Measurements from ENCODE around the gene AVPR2. TPM values are rescaled to one million over a fixed set of nuclear protein-coding genes. Genes with fewer than 3 reads are reported as not detected.

Gene AVPR2
- total RNA-seq, 1 donor from 2014 or later, result 3.0 TPM

GRCh38 chrX:153925739-153926551, 21.5 kb downstream of the AVPR2 start, which contains the start of gene ARHGAP4:
TSS of gene ARHGAP4 (minus strand) at chrX:153926264. CDS start at chrX:153926202, 62 bp downstream.
- TF ChIP-seq CTCF (IDR thresholded peaks at IDR 0.05), result no peak
- ATAC-seq (peak; percentile 12), DNase-seq (peak; percentile 71)
- intact Hi-C loops (cut with DNase I), result no loop called here
- Histone ChIP-seq H3K9me3 (no peaks in the 10 kb centered on the region), H3K4me3 (peak within 1 kb of the TSS; percentile 60), H3K4me1 (peaks cover 18% of the 10 kb centered on the region), H3K27ac (peak within 1 kb of the TSS; percentile 92), H3K36me3 (peaks cover under 1% of the 10 kb centered on the region), H3K27me3 (no peaks in the 10 kb centered on the region)

DNA sequence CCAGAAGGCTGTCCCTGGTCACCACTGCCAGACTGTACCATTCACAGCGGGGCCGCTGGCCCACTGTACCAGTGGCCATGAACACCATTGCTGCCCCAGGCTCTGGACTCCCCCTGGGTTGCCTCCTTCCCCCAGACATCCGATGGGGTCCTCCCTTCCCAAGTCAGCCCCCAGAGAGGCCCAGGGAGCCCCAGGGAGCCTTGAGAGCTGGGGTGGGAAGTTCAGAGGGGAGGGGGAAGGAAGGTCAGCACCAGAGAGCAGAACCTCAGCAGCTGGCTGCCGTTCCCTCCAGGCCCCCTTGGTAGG, 22.0 kb downstream of the AVPR2 start:
- H3K4me3 ChIP-seq, result peak overlapping the region; percentile 60
- DNase-seq, result no peak
- H3K36me3 ChIP-seq, result peaks cover 6% of the 10 kb centered on the region
- no peaks in the 10 kb centered on the region for H3K9me3 ChIP-seq
- H3K27me3 ChIP-seq, result no peaks in the 10 kb centered on the region
- intact Hi-C loops (cut with DNase I), result no loop called here
- H3K27ac ChIP-seq, result peak overlapping the region; percentile 92
- ATAC-seq, result no peak
- peaks cover 18% of the 10 kb centered on the region for H3K4me1 ChIP-seq
- TF ChIP-seq CTCF (IDR thresholded peaks at IDR 0.05), result no peak

- H3K27ac ChIP-seq, result peak overlapping the region; percentile 92
- ATAC-seq, result peak; percentile 38
- H3K9me3 ChIP-seq, result no peaks in the 10 kb centered on the region
- peaks cover 7% of the 10 kb centered on the region for H3K36me3 ChIP-seq
- TF ChIP-seq CTCF (IDR thresholded peaks at IDR 0.05), result no peak
- intact Hi-C loops (cut with DNase I), result no loop called here
- DNase-seq, result peak; percentile 74
- H3K4me1 ChIP-seq, result peaks cover 18% of the 10 kb centered on the region
- peak overlapping the region; percentile 60 for H3K4me3 ChIP-seq
- H3K27me3 ChIP-seq, result no peaks in the 10 kb centered on the region
These were observed 22.6 kb downstream of the AVPR2 start for GRCh38 chrX:153926858-153927671.

- H3K4me1 ChIP-seq, result peaks cover 17% of the 10 kb centered on the region
- peaks cover 11% of the 10 kb centered on the region for H3K36me3 ChIP-seq
- H3K27ac ChIP-seq, result peak overlapping the region; percentile 92
- ATAC-seq, result no peak
- no peaks in the 10 kb centered on the region for H3K9me3 ChIP-seq
- no peak for DNase-seq
- TF ChIP-seq CTCF (IDR thresholded peaks at IDR 0.05), result no peak
- H3K4me3 ChIP-seq, result peak overlapping the region; percentile 60
- no peaks in the 10 kb centered on the region for H3K27me3 ChIP-seq
- intact Hi-C loops (cut with DNase I), result no loop called here
These were observed 23.1 kb downstream of the AVPR2 start for GRCh38 chrX:153927672-153927921.

GRCh38 chrX:153927922-153928760, 23.7 kb downstream of the AVPR2 start:
- H3K4me1 ChIP-seq, result peaks cover 11% of the 10 kb centered on the region
- peak overlapping the region; percentile 60 for H3K4me3 ChIP-seq
- peak; percentile 21 for TF ChIP-seq CTCF (IDR thresholded peaks at IDR 0.05)
- ATAC-seq (peak; percentile 92), DNase-seq (peak; percentile 97)
- H3K36me3 ChIP-seq, result peaks cover 12% of the 10 kb centered on the region
- intact Hi-C loops (cut with DNase I), result no loop called here
- no peaks in the 10 kb centered on the region for H3K9me3 ChIP-seq
- no peaks in the 10 kb centered on the region for H3K27me3 ChIP-seq
- H3K27ac ChIP-seq, result peak overlapping the region; percentile 92
